ENCODE results near the gene ALKBH5. TPM values are rescaled to one million over a fixed set of nuclear protein-coding genes. Genes with fewer than 3 reads are reported as not detected.

Gene ALKBH5
- total RNA-seq, 2 donors from 2014 or later: 45.4 to 48.8 TPM

- H3K27ac ChIP-seq: no peak overlapping the region
- ATAC-seq (no peak), DNase-seq (no peak)
- no peak overlapping the region for H3K4me3 ChIP-seq
- TF ChIP-seq, protein P1, sequence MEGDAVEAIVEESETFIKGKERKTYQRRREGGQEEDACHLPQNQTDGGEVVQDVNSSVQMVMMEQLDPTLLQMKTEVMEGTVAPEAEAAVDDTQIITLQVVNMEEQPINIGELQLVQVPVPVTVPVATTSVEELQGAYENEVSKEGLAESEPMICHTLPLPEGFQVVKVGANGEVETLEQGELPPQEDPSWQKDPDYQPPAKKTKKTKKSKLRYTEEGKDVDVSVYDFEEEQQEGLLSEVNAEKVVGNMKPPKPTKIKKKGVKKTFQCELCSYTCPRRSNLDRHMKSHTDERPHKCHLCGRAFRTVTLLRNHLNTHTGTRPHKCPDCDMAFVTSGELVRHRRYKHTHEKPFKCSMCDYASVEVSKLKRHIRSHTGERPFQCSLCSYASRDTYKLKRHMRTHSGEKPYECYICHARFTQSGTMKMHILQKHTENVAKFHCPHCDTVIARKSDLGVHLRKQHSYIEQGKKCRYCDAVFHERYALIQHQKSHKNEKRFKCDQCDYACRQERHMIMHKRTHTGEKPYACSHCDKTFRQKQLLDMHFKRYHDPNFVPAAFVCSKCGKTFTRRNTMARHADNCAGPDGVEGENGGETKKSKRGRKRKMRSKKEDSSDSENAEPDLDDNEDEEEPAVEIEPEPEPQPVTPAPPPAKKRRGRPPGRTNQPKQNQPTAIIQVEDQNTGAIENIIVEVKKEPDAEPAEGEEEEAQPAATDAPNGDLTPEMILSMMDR (IDR thresholded peaks at IDR 0.05): no peak
- TF ChIP-seq POLR2A (IDR thresholded peaks at IDR 0.05): no peak
- 83 to 85% methylated on average over 3 to 5 of the region's 5 CpGs for WGBS, 2 donors
- H3K4me1 ChIP-seq: peaks cover 8% of the 10 kb centered on the region
- intact Hi-C loops (cut with DNase I): no loop called here
- H3K27me3 ChIP-seq: no peaks in the 10 kb centered on the region
- no peaks in the 10 kb centered on the region for H3K9me3 ChIP-seq
- no peaks in the 10 kb centered on the region for H3K36me3 ChIP-seq (replicated peaks in 1 of 2; ENCODE audit: insufficient read depth in 1 of 2, low read depth in 2 of 2)
Observed at GRCh38 chr17:18160128-18160856, 23.3 kb upstream of the ALKBH5 start.

DNA sequence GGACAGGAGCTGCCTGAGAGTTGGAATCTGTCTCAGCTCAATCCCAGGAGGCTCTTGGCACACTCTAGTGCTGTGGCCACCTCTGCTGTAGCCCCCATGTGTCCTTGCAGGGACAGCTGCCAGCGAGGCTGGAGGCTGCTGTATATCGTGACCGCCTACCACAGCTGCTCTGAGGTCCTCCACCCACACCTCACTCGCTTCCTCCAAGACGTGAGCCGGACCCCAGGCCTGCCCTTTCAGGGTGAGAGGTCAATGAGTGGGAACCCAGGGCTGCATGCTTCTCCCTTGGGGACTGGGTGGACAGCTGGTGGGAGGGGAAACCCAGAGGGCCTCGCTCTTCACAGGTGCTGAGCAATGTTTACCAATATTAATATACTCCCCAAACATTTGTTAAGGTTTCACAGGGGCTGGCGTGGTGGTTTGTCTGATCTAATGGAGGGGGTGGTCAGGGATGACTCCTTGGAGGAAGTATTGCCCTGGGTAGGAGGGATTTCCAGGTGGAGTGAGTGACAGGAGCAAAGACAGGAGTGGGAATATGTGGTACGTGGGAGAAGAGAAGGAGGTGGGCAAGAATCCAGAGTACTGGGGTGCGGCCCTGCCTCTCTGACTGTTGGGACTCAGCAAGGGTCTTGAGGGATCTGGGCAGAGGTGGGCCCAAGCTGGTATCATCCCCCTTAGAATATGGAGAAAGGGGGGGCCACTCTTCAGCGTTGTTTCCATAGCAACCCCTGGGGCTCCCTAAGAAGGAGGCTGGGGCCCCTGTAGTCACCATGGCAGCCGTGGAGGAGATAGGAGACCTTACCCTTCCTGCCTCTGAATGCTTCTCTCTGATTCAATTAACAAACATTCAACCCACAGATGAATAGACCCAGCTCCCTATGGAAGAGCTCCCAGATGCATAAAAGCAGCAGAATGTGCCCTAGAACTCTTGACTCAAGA lies 22.2 kb upstream of the ALKBH5 start:
- Histone ChIP-seq H3K4me3 (no peak overlapping the region), H3K9me3 (no peaks in the 10 kb centered on the region), H3K27ac (no peak overlapping the region), H3K36me3 (replicated peaks in 1 of 2; ENCODE audit: insufficient read depth in 1 of 2, low read depth in 2 of 2) (no peaks in the 10 kb centered on the region), H3K4me1 (peaks cover 8% of the 10 kb centered on the region), H3K27me3 (no peaks in the 10 kb centered on the region)
- ATAC-seq: no peak
- intact Hi-C loops (cut with DNase I): no loop called here
- TF ChIP-seq, protein P1 (IDR thresholded peaks at IDR 0.05): no peak
- no peak for TF ChIP-seq POLR2A (IDR thresholded peaks at IDR 0.05)
- DNase-seq: no peak
- 75 to 84% methylated on average over 8 to 12 of the region's 12 CpGs for WGBS, 2 donors

DNA sequence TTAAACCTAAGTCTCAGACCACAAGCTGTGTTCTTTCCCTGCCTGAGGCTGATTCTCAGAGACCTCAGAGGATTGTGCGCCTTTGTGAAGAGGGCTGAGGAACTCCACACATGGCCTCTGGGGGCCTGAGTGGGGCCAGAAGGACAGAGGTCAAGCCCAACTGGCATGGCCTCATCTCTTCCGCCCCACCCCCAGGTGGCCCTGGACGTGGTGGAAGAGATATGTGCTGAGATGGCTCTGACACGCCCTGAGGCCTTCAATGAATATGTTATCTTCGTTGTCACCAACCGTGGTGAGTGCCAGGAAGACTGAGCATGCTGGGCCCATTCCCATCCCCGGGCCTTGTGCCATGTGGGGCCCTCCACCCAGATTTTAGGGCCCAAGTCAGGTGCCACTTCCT lies 20.1 kb upstream of the ALKBH5 start:
- intact Hi-C loops (cut with DNase I): no loop called here
- TF ChIP-seq, protein P1 (IDR thresholded peaks at IDR 0.05): no peak
- no peak for TF ChIP-seq POLR2A (IDR thresholded peaks at IDR 0.05)

DNA sequence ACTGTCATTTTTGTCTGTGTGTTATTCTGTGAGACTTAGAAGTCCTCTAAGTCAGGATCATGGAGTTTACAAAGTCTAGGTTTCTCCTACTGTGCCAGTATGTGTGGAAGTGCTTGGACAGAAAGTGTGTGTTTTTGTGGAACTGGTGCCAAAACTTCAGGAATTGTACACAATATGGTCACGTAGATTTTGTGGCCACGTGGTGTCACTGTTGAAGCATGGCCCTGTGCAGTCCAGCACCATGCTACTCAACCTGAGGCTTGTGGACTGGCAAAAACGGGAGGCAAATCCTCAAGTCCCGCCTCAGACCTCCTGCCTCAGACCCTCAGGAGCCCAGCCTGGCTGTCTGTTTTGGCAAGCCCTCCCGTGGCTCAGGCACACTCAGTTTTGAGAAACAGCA lies 16.7 kb upstream of the ALKBH5 start:
- Histone ChIP-seq H3K4me1 (no peaks in the 10 kb centered on the region), H3K9me3 (no peaks in the 10 kb centered on the region), H3K36me3 (replicated peaks in 1 of 2; ENCODE audit: insufficient read depth in 1 of 2, low read depth in 2 of 2) (no peaks in the 10 kb centered on the region), H3K27me3 (no peaks in the 10 kb centered on the region), H3K4me3 (no peak overlapping the region), H3K27ac (no peak overlapping the region)
- DNase-seq: peak in 2 of 4 donors; percentile 34 to 48
- intact Hi-C loops (cut with DNase I): no loop called here
- 45 to 46% methylated on average over 5 of the region's 5 CpGs for WGBS, 2 donors
- TF ChIP-seq, protein P1 (IDR thresholded peaks at IDR 0.05): peak in 3 of 7 experiments; percentile 16 to 29 (median 23)
- no peak for TF ChIP-seq POLR2A (IDR thresholded peaks at IDR 0.05)
- no peak for ATAC-seq

More for the DNA sequence above, 20.1 kb upstream of the ALKBH5 start:
- no peaks in the 10 kb centered on the region for H3K9me3 ChIP-seq
- no peak overlapping the region for H3K27ac ChIP-seq
- H3K4me1 ChIP-seq: peaks cover 4% of the 10 kb centered on the region
- WGBS, 2 donors: 78 to 83% methylated on average over 5 to 7 of the region's 7 CpGs
- no peak for DNase-seq
- no peaks in the 10 kb centered on the region for H3K36me3 ChIP-seq (replicated peaks in 1 of 2; ENCODE audit: insufficient read depth in 1 of 2, low read depth in 2 of 2)
- H3K27me3 ChIP-seq: no peaks in the 10 kb centered on the region
- H3K4me3 ChIP-seq: no peak overlapping the region
- no peak for ATAC-seq
